22Rv1 (cell line): Measurements from ENCODE around the gene ADCY7.

ENCODE experiments used
- CTCF ChIP-seq: fragments of 450-650 bp; IDR thresholded peaks from 2 replicates; pipeline ENCODE4 v1.5.1; 2017; ENCODE audit warnings: mild to moderate bottlenecking
- ZFX ChIP-seq: fragments of 450-650 bp; IDR thresholded peaks from 2 replicates; pipeline ENCODE4 v1.6.1; 2017; ENCODE audit warnings: antibody characterized with exemption, borderline replicate concordance

GRCh38 chr16:50288920-50289319 is 22.6 kb downstream of the ADCY7 start:
- no peak for TF ChIP-seq CTCF
- TF ChIP-seq ZFX, result no peak
